B cell (primary cell): ENCODE data around the gene CEP89.

Experiments used
- CTCF ChIP-seq: fragments of 200-600 bp; IDR thresholded peaks from one replicate; pipeline ENCODE4 v1.8.0; 2022; ENCODE audit warnings: antibody characterized with exemption, mild to moderate bottlenecking
- EZH2 ChIP-seq: IDR thresholded peaks from 2 replicates; pipeline ENCODE4 v1.6.1; 2012; ENCODE audit warnings: borderline replicate concordance, low read depth, mild to moderate bottlenecking, moderate library complexity, low read length; ENCODE audit not compliant: insufficient read depth, poor library complexity, severe bottlenecking

DNA sequence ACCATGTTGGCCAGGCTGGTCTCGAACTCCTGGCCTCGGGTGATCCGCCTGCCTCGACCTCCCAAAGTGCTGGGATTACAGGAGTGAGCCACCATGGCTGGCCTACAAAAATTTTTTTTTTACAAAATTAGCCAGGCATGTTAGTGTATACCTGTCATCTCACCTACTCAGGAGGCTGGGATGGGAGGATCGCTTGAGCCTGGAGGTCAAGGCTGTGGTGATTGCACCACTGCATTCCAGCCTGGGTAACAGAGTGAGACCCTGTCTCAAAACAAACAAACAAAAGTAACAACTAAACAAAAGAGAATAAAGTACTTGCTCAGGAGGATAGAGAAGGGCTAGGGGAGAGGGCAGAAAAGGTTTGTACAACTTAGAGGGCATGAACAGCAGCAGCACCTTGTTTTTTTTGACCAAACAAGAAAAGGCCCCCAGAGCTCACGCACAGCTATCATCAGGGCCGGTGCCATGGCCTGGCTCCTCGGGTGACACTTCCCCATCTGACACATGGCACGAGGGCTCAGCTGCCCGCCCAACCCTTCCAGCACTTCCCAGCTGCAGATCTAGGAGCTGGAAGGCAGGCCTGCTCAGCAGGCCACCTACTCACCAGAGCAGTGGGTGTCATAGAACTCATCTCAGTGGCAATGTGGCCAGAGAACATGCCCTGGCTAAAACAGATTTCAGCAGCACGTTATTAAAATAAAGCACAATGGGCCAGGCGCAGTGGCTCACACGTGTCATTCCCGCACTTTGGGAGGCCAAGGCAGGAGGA, 93.6 kb downstream of the CEP89 start:
- TF ChIP-seq CTCF (no peak), EZH2 (no peak)
